CD4-positive, alpha-beta memory T cell (primary cell): ENCODE results near the gene RAPGEF2. TPM values are rescaled to one million over a fixed set of nuclear protein-coding genes. Genes with fewer than 3 reads are reported as not detected.

ENCODE experiments used
- CTCF ChIA-PET: fragments of 350-600 bp; sonication (Branson Sonifier 250); formaldehyde crosslinking; loops from one replicate; lab custom pipeline; 2021; ENCODE audit warnings: inconsistent platforms; ENCODE audit not compliant: partially characterized antibody; lab: Charles Lee
- POLR2A ChIA-PET: fragments of 350-600 bp; sonication (Branson Sonifier 250); formaldehyde crosslinking; loops from one replicate; lab custom pipeline; 2021; ENCODE audit not compliant: partially characterized antibody; lab: Charles Lee
- DNase-seq, 5 donors: peaks; one replicate each; pipeline versions ENCODE4 v3.0.0 to v3.0.0-alpha.2; 2020 to 2022; ENCODE audit warnings: mixed read lengths in 1 of 5
- H3K27ac ChIP-seq: one replicate; pipeline ENCODE4 v1.7.0; 2013; ENCODE audit warnings: low read depth, low read length
- H3K27me3 ChIP-seq: 2 replicates; pipeline ENCODE4 v1.7.0; 2013; ENCODE audit warnings: mild to moderate bottlenecking, low read length, moderate library complexity; ENCODE audit not compliant: insufficient read depth
- H3K36me3 ChIP-seq: 2 replicates; pipeline ENCODE4 v1.7.0; 2013; ENCODE audit warnings: mild to moderate bottlenecking, low read length, moderate library complexity; ENCODE audit not compliant: insufficient read depth
- H3K4me1 ChIP-seq: 2 replicates; pipeline ENCODE4 v1.7.0; 2013; ENCODE audit warnings: mild to moderate bottlenecking, low read length, moderate library complexity; ENCODE audit not compliant: insufficient read depth
- H3K4me3 ChIP-seq, 2 donors: one replicate each; pipeline ENCODE4 v1.7.0; 2013; ENCODE audit warnings: low read length in 2 of 2, mild to moderate bottlenecking in 1 of 2
- H3K9me3 ChIP-seq, 2 donors: one replicate each; pipeline ENCODE4 v1.7.0; 2013; ENCODE audit warnings: low read length in 2 of 2, control low read depth in 1 of 2; ENCODE audit not compliant: control insufficient read depth in 1 of 2
- H3K27ac Mint-ChIP-seq, 7 donors: one replicate each; pipeline ENCODE4 v1.8.0; 2020 to 2021; ENCODE audit warnings: mixed read lengths in 7 of 7, mild to moderate bottlenecking in 6 of 7, inconsistent platforms in 3 of 7, moderate library complexity in 3 of 7
- H3K27me3 Mint-ChIP-seq, 2 donors: one replicate each; pipeline ENCODE4 v1.8.0; 2020 to 2021; ENCODE audit warnings: mixed read lengths in 2 of 2
- H3K36me3 Mint-ChIP-seq, 2 donors: one replicate each; pipeline ENCODE4 v1.8.0; 2020 to 2021; ENCODE audit warnings: mixed read lengths in 2 of 2, inconsistent platforms in 1 of 2, mild to moderate bottlenecking in 1 of 2
- H3K4me1 Mint-ChIP-seq, 4 donors: one replicate each; pipeline ENCODE4 v1.8.0; 2020 to 2021; ENCODE audit warnings: mixed read lengths in 4 of 4, mild to moderate bottlenecking in 1 of 4
- H3K4me3 Mint-ChIP-seq, 8 donors: one replicate each; pipeline ENCODE4 v1.8.0; 2020 to 2021; ENCODE audit warnings: mixed read lengths in 8 of 8, mild to moderate bottlenecking in 7 of 8, moderate library complexity in 6 of 8, inconsistent platforms in 3 of 8
- H3K9me3 Mint-ChIP-seq, 8 donors: one replicate each; pipeline ENCODE4 v1.8.0; 2020 to 2021; ENCODE audit warnings: mixed read lengths in 8 of 8, mild to moderate bottlenecking in 5 of 8, inconsistent platforms in 3 of 8, moderate library complexity in 1 of 8
- intact Hi-C: fragments of 100-400 bp; cut with micrococcal nuclease; formaldehyde crosslinking; loops from one replicate; pipeline ENCODE4 v1.15.1; 2023
- polyA plus RNA-seq, 2 donors: library from polyadenylated mRNA; unstranded; fragments of 300-500 nt; fragmentation: Illumina TruSeq; gene quantifications; one replicate each; pipeline ENCODE4 v1.2.3, GENCODE V29; 2021
- total RNA-seq, 2 experiments: library from RNA; stranded (reverse); gene quantifications; one replicate each; pipeline ENCODE4 v1.2.3, GENCODE V29; 2021

Gene RAPGEF2
- total and polyA plus RNA-seq, 4 experiments from 2014 or later = 0.69 to 27.9 (median 12.1) TPM

DNA sequence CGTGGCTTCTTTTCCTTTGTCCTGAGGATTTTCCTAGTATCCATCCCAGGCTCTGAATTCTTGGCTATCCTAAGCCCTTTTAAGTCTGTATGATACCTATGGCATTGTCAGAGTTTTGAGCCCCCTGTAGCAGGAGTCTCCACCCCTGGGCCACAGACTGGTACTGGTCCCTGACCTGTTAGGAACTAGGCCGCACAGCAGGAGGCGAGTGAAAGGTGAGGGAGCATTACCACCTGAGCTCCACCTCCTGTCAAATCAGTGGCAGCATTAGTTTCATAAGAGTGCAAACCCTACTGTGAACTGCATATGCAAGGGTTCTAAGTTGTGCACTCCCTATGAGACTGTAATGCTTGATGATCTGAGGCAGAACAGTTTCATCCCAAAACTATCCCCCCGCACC is 216.1 kb downstream of the RAPGEF2 start:
- no peak overlapping the region for H3K27ac Mint-ChIP-seq
- H3K9me3 Mint-ChIP-seq = peaks cover 0 to 3% (median 0%) of the 10 kb centered on the region in 8 donors
- Histone ChIP-seq H3K4me3 (no peak overlapping the region), H3K36me3 (no peaks in the 10 kb centered on the region), H3K9me3 (no peaks in the 10 kb centered on the region), H3K27ac (no peak overlapping the region), H3K27me3 (no peaks in the 10 kb centered on the region), H3K4me1 (no peaks in the 10 kb centered on the region)
- intact Hi-C loops = no loop called here
- H3K36me3 Mint-ChIP-seq = peaks cover 33 to 63% of the 10 kb centered on the region in 2 donors
- H3K4me3 Mint-ChIP-seq = no peak overlapping the region
- POLR2A ChIA-PET = no interaction called here
- no peaks in the 10 kb centered on the region for H3K27me3 Mint-ChIP-seq
- CTCF ChIA-PET = no interaction called here
- DNase-seq = no peak
- H3K4me1 Mint-ChIP-seq = peaks cover 0 to 1% (median under 1%) of the 10 kb centered on the region in 4 donors

DNA sequence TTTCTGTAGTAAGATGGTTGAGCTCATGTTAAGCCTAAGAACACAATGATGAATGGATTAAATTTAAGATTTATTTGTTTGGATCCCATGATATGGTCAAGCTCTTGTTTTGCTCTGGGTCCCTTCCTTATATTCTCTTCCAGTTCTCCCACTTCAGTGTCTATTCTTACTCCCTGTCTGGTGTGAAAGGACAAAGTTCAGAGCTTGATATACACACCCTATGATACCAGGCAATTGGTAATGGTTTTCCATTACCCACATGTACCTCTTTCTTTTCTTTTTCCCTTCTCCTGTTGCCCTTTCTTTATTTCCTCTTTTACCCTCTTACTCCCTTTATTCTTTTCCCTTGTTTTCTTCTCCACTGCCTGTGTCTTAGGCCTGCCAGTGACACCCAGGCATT is 223.6 kb downstream of the RAPGEF2 start:
- H3K4me1 ChIP-seq = no peaks in the 10 kb centered on the region
- Mint-ChIP-seq H3K27me3 (no peaks in the 10 kb centered on the region), H3K9me3 (peaks cover 0 to 3% (median 0%) of the 10 kb centered on the region in 8 donors), H3K4me1 (no peaks in the 10 kb centered on the region), H3K4me3 (no peak overlapping the region), H3K27ac (peak overlapping the region in 2 of 7 donors; percentile 6 to 62), H3K36me3 (peaks cover 31 to 35% of the 10 kb centered on the region in 2 donors)
- CTCF ChIA-PET = no interaction called here
- DNase-seq = no peak
- POLR2A ChIA-PET = no interaction called here
- H3K27ac ChIP-seq = no peak overlapping the region
- H3K4me3 ChIP-seq = no peak overlapping the region
- intact Hi-C loops = no loop called here
- peaks cover 14% of the 10 kb centered on the region for H3K36me3 ChIP-seq
- no peaks in the 10 kb centered on the region for H3K9me3 ChIP-seq
- H3K27me3 ChIP-seq = no peaks in the 10 kb centered on the region

DNA sequence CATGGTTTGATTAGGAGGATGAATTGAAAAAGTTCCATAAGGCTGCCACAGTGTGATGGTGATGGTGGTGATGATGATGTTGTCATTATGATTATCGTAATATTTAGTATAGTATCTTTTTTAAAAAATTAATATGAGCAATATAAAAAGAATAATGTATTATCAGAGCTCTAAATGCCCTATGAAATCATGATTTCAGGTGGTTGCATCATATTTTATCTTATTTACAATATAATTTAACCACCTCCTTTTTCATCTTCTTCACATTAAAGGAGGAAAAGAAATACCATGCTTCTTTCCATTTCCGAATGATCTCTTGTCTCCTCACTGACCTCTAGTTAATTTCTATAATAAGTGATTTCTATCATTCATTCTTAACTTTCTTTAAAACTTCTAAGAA is 225.9 kb downstream of the RAPGEF2 start:
- Histone ChIP-seq H3K9me3 (no peaks in the 10 kb centered on the region), H3K4me3 (no peak overlapping the region), H3K27ac (no peak overlapping the region), H3K36me3 (peaks cover 20% of the 10 kb centered on the region), H3K4me1 (no peaks in the 10 kb centered on the region), H3K27me3 (no peaks in the 10 kb centered on the region)
- H3K9me3 Mint-ChIP-seq = no peaks in the 10 kb centered on the region
- ChIA-PET POLR2A (no interaction called here), CTCF (no interaction called here)
- intact Hi-C loops = no loop called here
- H3K36me3 Mint-ChIP-seq = peaks cover 30 to 32% of the 10 kb centered on the region in 2 donors
- H3K4me3 Mint-ChIP-seq = no peak overlapping the region
- H3K27me3 Mint-ChIP-seq = no peaks in the 10 kb centered on the region
- no peaks in the 10 kb centered on the region for H3K4me1 Mint-ChIP-seq
- DNase-seq = no peak
- H3K27ac Mint-ChIP-seq = no peak overlapping the region

- DNase-seq = no peak
- H3K27me3 ChIP-seq = no peaks in the 10 kb centered on the region
- peaks cover 23% of the 10 kb centered on the region for H3K36me3 ChIP-seq
- ChIA-PET POLR2A (no interaction called here), CTCF (interaction anchor here (1.5 kb wide), 1 partner anchor 11 kb away, joined by 4 read pairs; no protein-coding TSS in a partner anchor)
- H3K9me3 ChIP-seq = no peaks in the 10 kb centered on the region
- H3K4me3 Mint-ChIP-seq = no peak overlapping the region
- H3K27ac Mint-ChIP-seq = no peak overlapping the region
- H3K27ac ChIP-seq = no peak overlapping the region
- intact Hi-C loops = no loop called here
- H3K4me3 ChIP-seq = no peak overlapping the region
- H3K36me3 Mint-ChIP-seq = peaks cover 49 to 51% of the 10 kb centered on the region in 2 donors
- H3K27me3 Mint-ChIP-seq = no peaks in the 10 kb centered on the region
- H3K4me1 ChIP-seq = no peaks in the 10 kb centered on the region
- H3K9me3 Mint-ChIP-seq = peaks cover 0 to 4% (median 0%) of the 10 kb centered on the region in 8 donors
- H3K4me1 Mint-ChIP-seq = peaks cover 0 to 2% (median 0%) of the 10 kb centered on the region in 4 donors
Observed at GRCh38 chr4:159334461-159334860, 231.6 kb downstream of the RAPGEF2 start.

GRCh38 chr4:159337041-159337440 is 234.2 kb downstream of the RAPGEF2 start:
- H3K9me3 Mint-ChIP-seq = peaks cover 0 to 4% (median 0%) of the 10 kb centered on the region in 8 donors
- Histone ChIP-seq H3K4me3 (no peak overlapping the region), H3K9me3 (no peaks in the 10 kb centered on the region), H3K4me1 (no peaks in the 10 kb centered on the region), H3K27me3 (no peaks in the 10 kb centered on the region), H3K27ac (no peak overlapping the region), H3K36me3 (peaks cover 12% of the 10 kb centered on the region)
- no peak overlapping the region for H3K27ac Mint-ChIP-seq
- peaks cover 0 to 2% (median 0%) of the 10 kb centered on the region in 4 donors for H3K4me1 Mint-ChIP-seq
- H3K27me3 Mint-ChIP-seq = no peaks in the 10 kb centered on the region
- H3K36me3 Mint-ChIP-seq = peaks cover 52 to 54% of the 10 kb centered on the region in 2 donors
- ChIA-PET CTCF (no interaction called here), POLR2A (no interaction called here)
- intact Hi-C loops = no loop called here
- no peak overlapping the region for H3K4me3 Mint-ChIP-seq
- no peak for DNase-seq

DNA sequence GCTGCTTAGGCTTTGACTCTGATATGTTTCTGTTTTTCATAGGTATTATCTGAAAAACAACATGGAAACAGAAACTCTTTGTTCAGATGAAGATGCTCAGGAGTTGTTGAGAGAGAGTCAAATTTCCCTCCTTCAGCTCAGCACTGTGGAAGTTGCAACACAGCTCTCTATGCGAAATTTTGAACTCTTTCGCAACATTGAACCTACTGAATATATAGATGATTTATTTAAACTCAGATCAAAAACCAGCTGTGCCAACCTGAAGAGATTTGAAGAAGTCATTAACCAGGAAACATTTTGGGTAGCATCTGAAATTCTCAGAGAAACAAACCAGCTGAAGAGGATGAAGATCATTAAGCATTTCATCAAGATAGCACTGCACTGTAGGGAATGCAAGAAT is 238.6 kb downstream of the RAPGEF2 start:
- Mint-ChIP-seq H3K27ac (no peak overlapping the region), H3K9me3 (no peaks in the 10 kb centered on the region), H3K27me3 (no peaks in the 10 kb centered on the region), H3K4me1 (no peaks in the 10 kb centered on the region), H3K36me3 (peaks cover 64 to 71% of the 10 kb centered on the region in 2 donors), H3K4me3 (no peak overlapping the region)
- H3K36me3 ChIP-seq = peaks cover 23% of the 10 kb centered on the region
- no peak overlapping the region for H3K4me3 ChIP-seq
- H3K9me3 ChIP-seq = no peaks in the 10 kb centered on the region
- ChIA-PET POLR2A (no interaction called here), CTCF (no interaction called here)
- intact Hi-C loops = no loop called here
- H3K27me3 ChIP-seq = no peaks in the 10 kb centered on the region
- no peak for DNase-seq
- no peak overlapping the region for H3K27ac ChIP-seq
- H3K4me1 ChIP-seq = no peaks in the 10 kb centered on the region

- no peak overlapping the region for H3K4me3 ChIP-seq
- H3K4me1 Mint-ChIP-seq = no peaks in the 10 kb centered on the region
- no peaks in the 10 kb centered on the region for H3K27me3 ChIP-seq
- no peak overlapping the region for H3K4me3 Mint-ChIP-seq
- H3K27ac ChIP-seq = no peak overlapping the region
- H3K4me1 ChIP-seq = no peaks in the 10 kb centered on the region
- intact Hi-C loops = no loop called here
- H3K36me3 ChIP-seq = peaks cover 23% of the 10 kb centered on the region
- ChIA-PET POLR2A (no interaction called here), CTCF (no interaction called here)
- peaks cover 69 to 80% of the 10 kb centered on the region in 2 donors for H3K36me3 Mint-ChIP-seq
- no peaks in the 10 kb centered on the region for H3K9me3 Mint-ChIP-seq
- DNase-seq = no peak
- H3K9me3 ChIP-seq = no peaks in the 10 kb centered on the region
- no peak overlapping the region for H3K27ac Mint-ChIP-seq
- no peaks in the 10 kb centered on the region for H3K27me3 Mint-ChIP-seq
Observed at GRCh38 chr4:159342374-159342773, 239.5 kb downstream of the RAPGEF2 start.
